ENCODE measurements around the gene GBP3.

Gene GBP3, protein sequence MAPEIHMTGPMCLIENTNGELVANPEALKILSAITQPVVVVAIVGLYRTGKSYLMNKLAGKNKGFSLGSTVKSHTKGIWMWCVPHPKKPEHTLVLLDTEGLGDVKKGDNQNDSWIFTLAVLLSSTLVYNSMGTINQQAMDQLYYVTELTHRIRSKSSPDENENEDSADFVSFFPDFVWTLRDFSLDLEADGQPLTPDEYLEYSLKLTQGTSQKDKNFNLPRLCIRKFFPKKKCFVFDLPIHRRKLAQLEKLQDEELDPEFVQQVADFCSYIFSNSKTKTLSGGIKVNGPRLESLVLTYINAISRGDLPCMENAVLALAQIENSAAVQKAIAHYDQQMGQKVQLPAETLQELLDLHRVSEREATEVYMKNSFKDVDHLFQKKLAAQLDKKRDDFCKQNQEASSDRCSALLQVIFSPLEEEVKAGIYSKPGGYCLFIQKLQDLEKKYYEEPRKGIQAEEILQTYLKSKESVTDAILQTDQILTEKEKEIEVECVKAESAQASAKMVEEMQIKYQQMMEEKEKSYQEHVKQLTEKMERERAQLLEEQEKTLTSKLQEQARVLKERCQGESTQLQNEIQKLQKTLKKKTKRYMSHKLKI

DNA sequence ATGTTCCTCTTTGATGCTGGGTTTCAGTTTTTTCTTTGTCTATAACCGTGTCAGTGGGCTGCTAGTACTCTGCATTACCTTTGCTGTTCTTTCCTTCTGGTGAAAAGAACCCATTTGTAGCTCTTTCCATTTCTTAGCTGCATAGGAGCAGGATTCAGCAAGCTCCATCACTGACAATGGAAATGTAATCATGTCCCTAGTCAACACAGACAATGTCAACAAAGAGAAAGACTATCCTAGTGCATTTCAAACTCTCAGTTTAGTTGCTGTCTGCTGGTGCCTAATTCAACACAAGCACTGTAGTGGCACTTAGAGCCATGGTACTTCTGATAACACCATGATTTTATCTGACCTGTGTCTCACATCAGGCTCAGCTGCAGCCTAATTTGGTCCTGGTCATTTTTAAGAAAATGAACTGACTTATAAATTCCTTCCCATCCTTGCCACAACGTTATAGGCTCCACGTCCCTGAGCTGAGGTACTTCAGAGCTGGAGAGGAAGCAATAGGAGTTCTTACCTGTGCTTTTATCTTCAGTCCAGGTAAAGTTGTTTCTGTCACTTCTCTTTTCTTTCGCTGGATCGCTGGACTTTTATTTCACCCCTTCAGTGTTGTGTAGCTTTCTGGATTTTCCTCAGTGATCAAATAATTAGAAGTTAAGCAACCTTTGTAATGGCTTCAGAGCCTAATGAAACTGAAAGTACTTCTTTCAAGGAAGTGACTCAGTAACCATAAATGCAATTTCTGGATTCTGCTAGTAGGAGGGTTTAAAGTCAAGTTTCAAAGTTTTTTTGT lies at the start of gene GBP3:
Gene GBP3, minus strand, starts transcription at position 700 of the 793 bp plus-strand sequence. CDS start 2,145 bp downstream, outside the sequence.
- H3K4me2 ChIP-seq (ENCODE audit: low read length): peak within 1 kb of the TSS; percentile 41

DNA sequence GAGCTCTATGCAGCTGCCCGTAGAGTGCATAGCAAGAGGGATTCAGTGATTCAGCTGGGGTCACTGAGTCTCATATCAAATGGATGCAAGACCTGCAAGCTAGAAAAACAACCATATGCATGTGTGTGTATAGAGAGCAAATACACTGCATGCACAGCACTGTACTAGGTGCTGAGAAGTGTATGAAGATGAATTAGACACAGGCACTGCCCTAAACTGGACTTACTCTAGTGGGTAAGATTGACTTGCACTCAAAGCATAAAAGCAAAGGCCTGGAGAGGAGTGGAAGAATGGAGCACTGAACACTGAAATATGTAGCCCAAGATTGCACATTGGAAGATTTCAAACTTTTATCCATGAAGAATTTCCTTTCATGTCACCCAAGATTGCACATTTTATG lies 47.8 kb upstream of the GBP3 start:
- Histone ChIP-seq H3K4me1 (ENCODE audit: control insufficient read depth, low read length) (no peaks in the 10 kb centered on the region), H3K79me2 (ENCODE audit: control insufficient read depth, low read length) (no peaks in the 10 kb centered on the region), H3K27ac (ENCODE audit: low read depth, low read length) (no peak overlapping the region), H3K9me2 (replicated peaks; ENCODE audit: control insufficient read depth, low read length) (no peaks in the 10 kb centered on the region), H3K27me3 (ENCODE audit: control insufficient read depth, low read length) (no peaks in the 10 kb centered on the region), H3K4me2 (ENCODE audit: low read length) (no peak overlapping the region), H3F3A (ENCODE audit: control insufficient read depth, insufficient read depth) (no peaks in the 10 kb centered on the region), H3K4me3 (ENCODE audit: low read length) (no peak overlapping the region), H3K9me3 (ENCODE audit: control insufficient read depth, insufficient read depth, low read length) (no peaks in the 10 kb centered on the region), H3K36me3 (ENCODE audit: control insufficient read depth, low read length) (no peaks in the 10 kb centered on the region), H4K20me1 (ENCODE audit: control insufficient read depth, insufficient read depth, low read depth, low read length) (no peaks in the 10 kb centered on the region)
- TF ChIP-seq, protein P1, sequence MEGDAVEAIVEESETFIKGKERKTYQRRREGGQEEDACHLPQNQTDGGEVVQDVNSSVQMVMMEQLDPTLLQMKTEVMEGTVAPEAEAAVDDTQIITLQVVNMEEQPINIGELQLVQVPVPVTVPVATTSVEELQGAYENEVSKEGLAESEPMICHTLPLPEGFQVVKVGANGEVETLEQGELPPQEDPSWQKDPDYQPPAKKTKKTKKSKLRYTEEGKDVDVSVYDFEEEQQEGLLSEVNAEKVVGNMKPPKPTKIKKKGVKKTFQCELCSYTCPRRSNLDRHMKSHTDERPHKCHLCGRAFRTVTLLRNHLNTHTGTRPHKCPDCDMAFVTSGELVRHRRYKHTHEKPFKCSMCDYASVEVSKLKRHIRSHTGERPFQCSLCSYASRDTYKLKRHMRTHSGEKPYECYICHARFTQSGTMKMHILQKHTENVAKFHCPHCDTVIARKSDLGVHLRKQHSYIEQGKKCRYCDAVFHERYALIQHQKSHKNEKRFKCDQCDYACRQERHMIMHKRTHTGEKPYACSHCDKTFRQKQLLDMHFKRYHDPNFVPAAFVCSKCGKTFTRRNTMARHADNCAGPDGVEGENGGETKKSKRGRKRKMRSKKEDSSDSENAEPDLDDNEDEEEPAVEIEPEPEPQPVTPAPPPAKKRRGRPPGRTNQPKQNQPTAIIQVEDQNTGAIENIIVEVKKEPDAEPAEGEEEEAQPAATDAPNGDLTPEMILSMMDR (IDR thresholded peaks at IDR 0.05; ENCODE audit: low read depth, low read length, poor library complexity, severe bottlenecking): no peak
- no peak for TF ChIP-seq EZH2phosphoT487 (IDR thresholded peaks at IDR 0.05; ENCODE audit: borderline replicate concordance, low read length)

More for the DNA sequence above, at the start of gene GBP3:
- TF ChIP-seq, protein P1 (IDR thresholded peaks at IDR 0.05; ENCODE audit: low read depth, low read length, poor library complexity, severe bottlenecking): no peak
- TF ChIP-seq EZH2phosphoT487 (IDR thresholded peaks at IDR 0.05; ENCODE audit: borderline replicate concordance, low read length): no peak
- no peaks in the 10 kb centered on the region for H4K20me1 ChIP-seq (ENCODE audit: control insufficient read depth, insufficient read depth, low read depth, low read length)
- H3K4me3 ChIP-seq (ENCODE audit: low read length): peak within 1 kb of the TSS; percentile 27
- H3K4me1 ChIP-seq (ENCODE audit: control insufficient read depth, low read length): peaks cover 8% of the 10 kb centered on the region
- no peaks in the 10 kb centered on the region for H3K9me3 ChIP-seq (ENCODE audit: control insufficient read depth, insufficient read depth, low read length)
- no peaks in the 10 kb centered on the region for H3F3A ChIP-seq (ENCODE audit: control insufficient read depth, insufficient read depth)
- no peaks in the 10 kb centered on the region for H3K36me3 ChIP-seq (ENCODE audit: control insufficient read depth, low read length)
- H3K79me2 ChIP-seq (ENCODE audit: control insufficient read depth, low read length): no peaks in the 10 kb centered on the region
- no peaks in the 10 kb centered on the region for H3K27me3 ChIP-seq (ENCODE audit: control insufficient read depth, low read length)
- no peaks in the 10 kb centered on the region for H3K9me2 ChIP-seq (replicated peaks; ENCODE audit: control insufficient read depth, low read length)
- no peak within 1 kb of the TSS for H3K27ac ChIP-seq (ENCODE audit: low read depth, low read length)

DNA sequence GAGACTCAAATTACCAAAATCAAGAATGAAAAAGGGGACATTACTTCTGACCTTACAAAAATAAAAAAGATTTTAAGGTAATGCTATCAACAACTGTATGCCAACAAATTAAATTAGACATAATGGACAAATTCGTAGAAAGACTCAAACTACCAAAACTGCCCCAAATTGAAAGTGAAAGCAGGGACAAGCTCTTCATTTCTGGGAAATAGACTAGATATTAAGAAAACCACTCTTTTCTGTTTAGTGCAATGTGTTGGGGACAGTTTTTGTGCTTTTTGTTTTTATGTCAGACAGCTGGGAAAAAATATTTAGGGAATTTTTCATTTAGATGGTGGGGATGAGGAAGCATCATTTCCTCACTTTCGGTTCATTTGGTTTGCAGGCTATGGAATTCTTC lies 47.3 kb upstream of the GBP3 start:
- H3K4me2 ChIP-seq (ENCODE audit: low read length): no peak overlapping the region

More for the DNA sequence above, 47.3 kb upstream of the GBP3 start:
- H3K27me3 ChIP-seq (ENCODE audit: control insufficient read depth, low read length): no peaks in the 10 kb centered on the region
- TF ChIP-seq, protein P1 (IDR thresholded peaks at IDR 0.05; ENCODE audit: low read depth, low read length, poor library complexity, severe bottlenecking): no peak
- no peak for TF ChIP-seq EZH2phosphoT487 (IDR thresholded peaks at IDR 0.05; ENCODE audit: borderline replicate concordance, low read length)
- H3K4me1 ChIP-seq (ENCODE audit: control insufficient read depth, low read length): no peaks in the 10 kb centered on the region
- no peaks in the 10 kb centered on the region for H3K9me3 ChIP-seq (ENCODE audit: control insufficient read depth, insufficient read depth, low read length)
- no peak overlapping the region for H3K27ac ChIP-seq (ENCODE audit: low read depth, low read length)
- H3K36me3 ChIP-seq (ENCODE audit: control insufficient read depth, low read length): no peaks in the 10 kb centered on the region
- H3F3A ChIP-seq (ENCODE audit: control insufficient read depth, insufficient read depth): no peaks in the 10 kb centered on the region
- no peak overlapping the region for H3K4me3 ChIP-seq (ENCODE audit: low read length)
- H3K79me2 ChIP-seq (ENCODE audit: control insufficient read depth, low read length): no peaks in the 10 kb centered on the region
- no peaks in the 10 kb centered on the region for H4K20me1 ChIP-seq (ENCODE audit: control insufficient read depth, insufficient read depth, low read depth, low read length)
- H3K9me2 ChIP-seq (replicated peaks; ENCODE audit: control insufficient read depth, low read length): no peaks in the 10 kb centered on the region
